ENCODE data around the gene PPP1R10.

PPP1R10 gene

DNA sequence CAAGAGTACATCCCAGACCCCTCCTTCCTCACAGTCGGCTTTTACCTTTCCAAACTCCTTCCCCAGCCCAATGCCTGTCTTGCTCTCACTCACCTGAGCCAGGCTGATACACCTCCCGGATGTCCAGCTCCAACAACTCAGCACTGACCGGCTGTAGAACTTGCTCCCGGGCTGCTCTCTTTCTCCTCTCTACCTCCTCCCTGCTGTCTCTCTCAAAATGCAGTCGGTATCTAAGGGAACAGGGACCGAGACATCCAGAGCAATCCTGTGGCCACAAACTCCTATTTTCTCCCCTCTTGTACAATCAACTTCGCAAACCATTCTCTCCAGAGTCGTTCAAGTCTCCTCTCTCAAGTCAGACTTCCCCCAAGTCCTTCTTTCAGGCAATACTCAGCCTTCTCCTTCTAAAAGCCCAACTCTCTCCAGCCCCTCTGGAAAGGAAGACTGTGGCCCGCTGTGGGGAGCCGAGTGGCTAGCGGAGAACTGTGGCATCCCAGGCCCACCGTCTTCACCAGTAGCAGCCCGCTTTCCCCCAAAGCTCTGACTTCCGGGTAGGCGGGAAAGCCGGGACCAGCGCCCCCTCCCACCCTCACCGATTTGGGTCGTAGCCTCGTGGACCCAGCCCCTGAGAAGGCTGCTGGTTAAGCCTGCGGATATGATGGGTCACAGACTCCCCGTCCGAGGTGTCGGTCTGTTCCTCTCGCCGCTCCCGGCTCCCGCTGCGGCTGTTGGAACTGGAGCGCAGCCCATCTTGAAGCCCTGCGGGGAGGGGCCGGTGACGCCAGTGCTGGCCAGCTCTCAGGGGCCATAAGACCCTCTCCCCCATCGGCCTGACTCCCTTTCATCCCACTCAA is 61.9 kb downstream of the PPP1R10 start:
- no peak for DNase-seq

- no peak for DNase-seq
Measured at GRCh38 chr6:30554404-30554803, 62.6 kb downstream of the PPP1R10 start.
